Measurements from ENCODE around the gene TBC1D2.

GRCh38 chr9:98216391-98216790, 39.1 kb downstream of the TBC1D2 start:
- TF ChIP-seq POLR2A (IDR thresholded peaks at IDR 0.05; ENCODE audit: low read depth, low read length) (no peak), POLR2AphosphoS5 (IDR thresholded peaks at IDR 0.05; ENCODE audit: low read depth, low read length) (no peak)

All from GM12892 (cell line).